ENCODE results near the gene PROSER3. TPM values are rescaled to one million over a fixed set of nuclear protein-coding genes. Genes with fewer than 3 reads are reported as not detected.

PROSER3 gene
- total and polyA plus RNA-seq, 2 of the 4 experiments (the other 2 are of a cell fraction): 5.4 to 21.8 TPM

DNA sequence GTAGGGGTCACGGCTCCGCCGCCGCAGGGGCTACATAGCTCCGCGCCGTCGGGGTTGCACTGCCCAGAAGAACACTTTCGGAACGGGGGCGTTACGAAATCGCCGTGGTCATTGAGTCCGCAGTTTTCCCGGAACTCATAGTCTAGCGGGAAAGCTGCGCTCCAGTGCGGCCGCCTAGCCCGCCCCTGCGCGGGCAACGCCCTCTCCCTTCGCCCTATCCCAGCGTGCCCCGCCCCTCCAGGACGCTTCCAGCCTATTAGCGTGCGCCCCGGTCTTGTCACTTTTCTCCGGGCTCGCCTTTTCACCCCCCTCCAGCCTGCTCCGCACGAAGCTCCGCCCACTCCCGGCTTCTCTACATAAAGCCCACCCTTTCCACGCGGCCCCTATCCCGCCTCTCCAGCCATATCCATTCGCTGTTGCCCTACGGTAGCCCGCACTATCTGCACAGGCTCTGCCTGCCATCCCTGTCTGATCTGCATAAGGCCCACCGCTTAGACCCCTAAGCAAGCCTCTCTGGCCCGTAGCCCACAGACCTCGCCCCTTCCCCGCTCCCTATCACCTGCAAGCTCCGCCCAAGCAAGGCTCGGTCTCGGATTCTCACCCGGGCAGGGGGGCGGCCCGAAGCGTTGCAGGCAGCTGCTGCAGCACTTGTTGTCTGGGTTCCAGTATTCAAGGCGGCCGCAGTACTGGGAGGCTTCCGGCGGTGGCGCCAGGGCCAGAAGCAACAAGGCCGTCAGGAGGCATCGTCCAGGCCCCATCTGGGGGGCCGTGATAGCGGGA is 17.4 kb upstream of the PROSER3 start (continued):
- no peak for TF ChIP-seq USF2 (IDR thresholded peaks at IDR 0.05; ENCODE audit: low read depth, low read length)
- no peak for TF ChIP-seq FOS (IDR thresholded peaks at IDR 0.05; ENCODE audit: low read depth, low read length)
- no peak for TF ChIP-seq NFE2L2 (IDR thresholded peaks at IDR 0.05; ENCODE audit: low read depth, low read length)

DNA sequence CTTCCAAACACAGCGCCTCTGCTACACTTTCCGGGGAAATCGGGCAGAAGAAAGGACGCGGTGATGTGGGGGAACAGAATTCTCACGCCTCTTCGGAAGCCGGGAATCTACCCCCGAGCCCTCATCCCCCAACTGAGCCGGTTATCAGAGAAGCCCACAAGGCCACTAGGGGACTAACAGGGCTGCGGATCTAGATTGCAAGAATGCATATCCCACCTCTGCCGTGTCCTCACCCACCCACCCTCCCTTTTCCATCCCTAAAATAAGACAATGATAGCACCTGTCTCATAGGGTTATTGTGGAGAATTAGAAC is 16.8 kb upstream of the PROSER3 start:
- H2AFZ ChIP-seq (replicated peaks; ENCODE audit: low read length, poor library complexity): peak overlapping the region; percentile 93
- CTCF ChIA-PET: interaction anchor here (1.2 kb wide), 1 partner anchor 11 kb away, joined by 5 read pairs; no protein-coding TSS in a partner anchor
- intact Hi-C loops (cut with micrococcal nuclease): no loop called here
- in situ Hi-C loops (cut with MboI; ENCODE audit: low sequenced_read_pairs): no loop called here
- H3K4me2 ChIP-seq (ENCODE audit: low read depth, low read length): peak overlapping the region; percentile 98
- POLR2A ChIA-PET (ENCODE audit: unreplicated experiment): interaction anchor here (0.9 kb wide), 1 partner anchor 18 kb away, joined by 3 read pairs; no protein-coding TSS in a partner anchor
- DNase-seq: no peak
- BruUV-seq (replicated peaks): no TSS peak
- 0 out of 2 replicates have a peak, but pooled peaks cover 3% of the 10 kb centered on the region for H3K4me1 ChIP-seq (ENCODE audit: control insufficient read depth, insufficient read depth, low read length)
- H3K27me3 ChIP-seq (ENCODE audit: control insufficient read depth, insufficient read depth, low read length): no peaks in the 10 kb centered on the region
- H2BK120ac ChIP-seq (ENCODE audit: low read depth, low read length): no peak overlapping the region
- no peak overlapping the region for H2AK5ac ChIP-seq (ENCODE audit: low read depth, low read length)
- H2BK20ac ChIP-seq (ENCODE audit: low read depth, low read length): no peak overlapping the region
- ATAC-seq (ENCODE audit: low read depth): no peak
- H3K14ac ChIP-seq (replicated peaks; ENCODE audit: low read depth, low read length): peak overlapping the region; percentile 39; the same call in 1 of the 2 replicates
- H2BK5ac ChIP-seq (ENCODE audit: low read depth, low read length, poor library complexity, severe bottlenecking): peak overlapping the region; percentile 35
- no peak overlapping the region for H2BK15ac ChIP-seq (ENCODE audit: low read depth, low read length)
- no peaks in the 10 kb centered on the region for H3K9me3 ChIP-seq (ENCODE audit: control insufficient read depth, insufficient read depth, low read length)
- peak overlapping the region; percentile 14; the same call in 1 of the 2 replicates for H3K4ac ChIP-seq (ENCODE audit: low read depth, low read length)
- no peak overlapping the region for H4K5ac ChIP-seq (ENCODE audit: low read depth, low read length)
- H3K4me3 ChIP-seq (ENCODE audit: insufficient read depth, low read depth, low read length): peak overlapping the region; percentile 61
- H4K8ac ChIP-seq (ENCODE audit: low read depth in 2 of 2, low read length in 2 of 2): peak overlapping the region; percentile 72 to 86; a peak in 2 of 4 replicates
- no peaks in the 10 kb centered on the region; the same call in 1 of the 2 replicates for H4K20me1 ChIP-seq (ENCODE audit: insufficient read depth, low read length)
- peak overlapping the region; percentile 66 for H3K27ac ChIP-seq (ENCODE audit: insufficient read depth, low read length)
- no peak overlapping the region for H3K18ac ChIP-seq (ENCODE audit: low read depth, low read length)
- no peak overlapping the region for H2AK9ac ChIP-seq (replicated peaks; ENCODE audit: low read depth, low read length, poor library complexity)
- WGBS, 2 experiments (ENCODE audit: extremely low coverage in 2 of 2, insufficient read length in 1 of 2): no CpG with 5 or more reads among the region's 12 CpGs
- no peak overlapping the region for H3K56ac ChIP-seq (ENCODE audit: extremely low read depth, insufficient read depth, low read length)
- dilution Hi-C loops (cut with HindIII; ENCODE audit: low sequenced_read_pairs, unreplicated experiment): no loop called here
- peaks cover 27% of the 10 kb centered on the region for H3K36me3 ChIP-seq (ENCODE audit: control insufficient read depth, insufficient read depth, low read length)
- H3K79me1 ChIP-seq (ENCODE audit: low read depth in 1 of 2, low read length in 2 of 2): peaks cover 0 to 18% of the 10 kb centered on the region in 2 experiments; a peak in 2 of 4 replicates
- peak overlapping the region; percentile 62 for H3K9ac ChIP-seq (ENCODE audit: low read depth, low read length)
- H3K9me1 ChIP-seq (ENCODE audit: insufficient read depth, low read length): peaks cover 5% of the 10 kb centered on the region; the same call in 1 of the 2 replicates
- H3K23ac ChIP-seq (ENCODE audit: low read depth, low read length): no peak overlapping the region
- H4K91ac ChIP-seq (ENCODE audit: insufficient read depth, low read depth, low read length): no peak overlapping the region
- TF ChIP-seq MXI1 (IDR thresholded peaks at IDR 0.05; ENCODE audit: borderline replicate concordance, low read depth, low read length) (no peak), NFE2L2 (IDR thresholded peaks at IDR 0.05; ENCODE audit: low read depth, low read length) (no peak), CHD1 (IDR thresholded peaks at IDR 0.05; ENCODE audit: low read depth, low read length) (no peak), POLR2A (IDR thresholded peaks at IDR 0.05; ENCODE audit: low read depth, low read length) (no peak), RFX5 (IDR thresholded peaks at IDR 0.05; ENCODE audit: low read depth, low read length) (no peak), FOS (IDR thresholded peaks at IDR 0.05; ENCODE audit: low read depth, low read length) (no peak), MAZ (IDR thresholded peaks at IDR 0.05; ENCODE audit: borderline replicate concordance, low read depth, low read length) (no peak), BHLHE40 (IDR thresholded peaks at IDR 0.05; ENCODE audit: low read depth, low read length) (no peak), CEBPB (IDR thresholded peaks at IDR 0.05; ENCODE audit: low read depth, low read length) (no peak)
- TF ChIP-seq, protein P1, sequence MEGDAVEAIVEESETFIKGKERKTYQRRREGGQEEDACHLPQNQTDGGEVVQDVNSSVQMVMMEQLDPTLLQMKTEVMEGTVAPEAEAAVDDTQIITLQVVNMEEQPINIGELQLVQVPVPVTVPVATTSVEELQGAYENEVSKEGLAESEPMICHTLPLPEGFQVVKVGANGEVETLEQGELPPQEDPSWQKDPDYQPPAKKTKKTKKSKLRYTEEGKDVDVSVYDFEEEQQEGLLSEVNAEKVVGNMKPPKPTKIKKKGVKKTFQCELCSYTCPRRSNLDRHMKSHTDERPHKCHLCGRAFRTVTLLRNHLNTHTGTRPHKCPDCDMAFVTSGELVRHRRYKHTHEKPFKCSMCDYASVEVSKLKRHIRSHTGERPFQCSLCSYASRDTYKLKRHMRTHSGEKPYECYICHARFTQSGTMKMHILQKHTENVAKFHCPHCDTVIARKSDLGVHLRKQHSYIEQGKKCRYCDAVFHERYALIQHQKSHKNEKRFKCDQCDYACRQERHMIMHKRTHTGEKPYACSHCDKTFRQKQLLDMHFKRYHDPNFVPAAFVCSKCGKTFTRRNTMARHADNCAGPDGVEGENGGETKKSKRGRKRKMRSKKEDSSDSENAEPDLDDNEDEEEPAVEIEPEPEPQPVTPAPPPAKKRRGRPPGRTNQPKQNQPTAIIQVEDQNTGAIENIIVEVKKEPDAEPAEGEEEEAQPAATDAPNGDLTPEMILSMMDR (conservative IDR thresholded peaks at IDR 0.05; ENCODE audit: low read depth, low read length): no peak
- TF ChIP-seq, protein P2, sequence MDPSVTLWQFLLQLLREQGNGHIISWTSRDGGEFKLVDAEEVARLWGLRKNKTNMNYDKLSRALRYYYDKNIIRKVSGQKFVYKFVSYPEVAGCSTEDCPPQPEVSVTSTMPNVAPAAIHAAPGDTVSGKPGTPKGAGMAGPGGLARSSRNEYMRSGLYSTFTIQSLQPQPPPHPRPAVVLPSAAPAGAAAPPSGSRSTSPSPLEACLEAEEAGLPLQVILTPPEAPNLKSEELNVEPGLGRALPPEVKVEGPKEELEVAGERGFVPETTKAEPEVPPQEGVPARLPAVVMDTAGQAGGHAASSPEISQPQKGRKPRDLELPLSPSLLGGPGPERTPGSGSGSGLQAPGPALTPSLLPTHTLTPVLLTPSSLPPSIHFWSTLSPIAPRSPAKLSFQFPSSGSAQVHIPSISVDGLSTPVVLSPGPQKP (IDR thresholded peaks at IDR 0.05; ENCODE audit: borderline replicate concordance, low read depth, low read length): no peak

Data from IMR-90 (cell line).